ENCODE results near the gene VAC14.
A peak's percentile ranks its signal among the peaks of the same experiment; 100 is the strongest.

Gene VAC14

GRCh38 chr16:70740914-70741782 lies 59.8 kb downstream of the VAC14 start:
- DNase-seq, result no peak

GRCh38 chr16:70740174-70740913 lies 60.6 kb downstream of the VAC14 start:
- no peak for DNase-seq

- DNase-seq, result no peak
Measured at GRCh38 chr16:70739389-70739788, 61.6 kb downstream of the VAC14 start.

- DNase-seq, result peak in 1 of 2 experiments; percentile 10
Measured at GRCh38 chr16:70738083-70738977, 62.6 kb downstream of the VAC14 start.

- no peak for DNase-seq
Measured at GRCh38 chr16:70737377-70738082, 63.4 kb downstream of the VAC14 start.

GRCh38 chr16:70736465-70737376 lies 64.2 kb downstream of the VAC14 start:
- DNase-seq, result no peak

- DNase-seq, result no peak
Measured at GRCh38 chr16:70735141-70735979, 65.6 kb downstream of the VAC14 start.

GRCh38 chr16:70734522-70735095 lies 66.3 kb downstream of the VAC14 start:
- DNase-seq, result no peak

- no peak for DNase-seq
Measured at GRCh38 chr16:70730944-70731343, 70.0 kb downstream of the VAC14 start.

- DNase-seq, result no peak
Measured at GRCh38 chr16:70730031-70730430, 70.9 kb downstream of the VAC14 start.

- no peak for DNase-seq
Measured at GRCh38 chr16:70729292-70729691, 71.7 kb downstream of the VAC14 start.

GRCh38 chr16:70728150-70728549 lies 72.8 kb downstream of the VAC14 start:
- DNase-seq, result no peak

GRCh38 chr16:70726892-70727361 lies 74.0 kb downstream of the VAC14 start:
- no peak for DNase-seq

- no peak for DNase-seq
Measured at GRCh38 chr16:70725912-70726828, 74.8 kb downstream of the VAC14 start.

- no peak for DNase-seq
Measured at GRCh38 chr16:70725024-70725911, 75.7 kb downstream of the VAC14 start.

GRCh38 chr16:70724146-70725023 lies 76.6 kb downstream of the VAC14 start:
- no peak for DNase-seq

- no peak for DNase-seq
Measured at GRCh38 chr16:70723740-70724145, 77.2 kb downstream of the VAC14 start.
